HUDEP-2 (cell line): Measurements from ENCODE around the gene CYTH2.
"Not testable (repeated sequence)": the region's sequence is repeated elsewhere in the genome, so short reads cannot be mapped to it uniquely, and the experiment has no call there.

Experiments
- DNase-seq, 76 experiments: peaks; one replicate each; lab custom pipeline; 2025; ENCODE audit not compliant: unreplicated experiment in 76 of 76; lab: John Stamatoyannopoulos, UW

CYTH2 gene

GRCh38 chr19:48476176-48476575 is 7.0 kb downstream of the CYTH2 start:
- DNase-seq = no peak

DNA sequence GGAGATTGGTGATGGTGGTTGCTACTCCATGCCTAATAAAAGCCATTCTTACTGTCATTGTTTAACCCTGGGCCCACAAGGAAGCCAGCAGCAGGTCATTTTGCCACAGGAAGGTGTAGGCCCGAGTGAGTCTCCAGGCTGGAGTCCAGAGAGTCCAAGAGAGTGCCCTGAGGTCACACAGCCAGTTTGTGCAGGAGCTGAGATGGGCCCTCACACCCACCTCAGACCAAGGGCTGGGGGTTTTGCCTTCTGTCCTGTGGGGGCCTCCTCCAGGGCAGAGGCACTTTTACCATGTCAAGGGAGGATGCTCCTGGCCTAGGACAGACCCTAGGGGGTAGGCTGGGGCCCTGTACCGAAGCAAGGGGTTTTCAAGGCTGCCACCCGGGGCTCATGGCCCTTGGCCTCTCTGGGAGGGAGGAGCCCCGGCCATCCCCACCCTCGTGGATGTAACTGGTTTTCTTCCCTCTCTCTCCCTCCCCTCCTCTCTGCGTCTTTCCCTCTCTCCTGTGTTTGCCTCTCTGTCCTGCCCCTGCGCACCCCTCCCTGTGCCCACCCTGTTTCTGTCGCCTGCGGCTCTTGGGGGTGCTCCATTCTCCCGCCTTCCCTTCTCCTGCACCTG is 8.0 kb downstream of the CYTH2 start:
- no peak for DNase-seq

DNA sequence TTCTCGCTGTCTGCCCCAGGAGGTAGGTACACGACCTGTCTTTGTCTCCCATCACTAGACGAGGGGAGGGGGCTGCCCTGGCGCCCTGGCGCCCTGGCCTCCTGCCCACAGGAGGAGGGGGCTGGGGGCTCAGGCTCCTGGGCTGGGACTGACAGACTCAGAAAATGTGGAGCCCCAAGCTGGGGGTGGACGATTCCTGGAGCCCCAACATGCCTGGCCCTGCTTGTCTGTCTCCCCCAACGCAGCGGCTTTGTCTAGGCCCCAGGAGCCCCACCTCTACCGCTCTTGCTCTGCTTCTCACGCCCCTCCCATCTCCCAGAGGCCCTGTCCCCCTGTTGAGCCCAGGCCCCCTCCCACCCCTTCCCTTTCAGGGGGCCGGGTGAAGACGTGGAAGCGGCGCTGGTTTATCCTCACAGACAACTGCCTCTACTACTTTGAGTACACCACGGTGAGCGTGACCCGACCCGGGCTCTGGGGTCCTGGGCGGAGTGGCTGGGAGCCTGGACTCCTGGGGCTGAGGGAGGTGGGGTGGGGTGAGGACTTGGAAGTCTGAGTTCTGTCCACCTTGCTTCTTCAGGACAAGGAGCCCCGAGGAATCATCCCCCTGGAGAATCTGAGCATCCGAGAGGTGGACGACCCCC is 8.6 kb downstream of the CYTH2 start:
- DNase-seq = no peak

DNA sequence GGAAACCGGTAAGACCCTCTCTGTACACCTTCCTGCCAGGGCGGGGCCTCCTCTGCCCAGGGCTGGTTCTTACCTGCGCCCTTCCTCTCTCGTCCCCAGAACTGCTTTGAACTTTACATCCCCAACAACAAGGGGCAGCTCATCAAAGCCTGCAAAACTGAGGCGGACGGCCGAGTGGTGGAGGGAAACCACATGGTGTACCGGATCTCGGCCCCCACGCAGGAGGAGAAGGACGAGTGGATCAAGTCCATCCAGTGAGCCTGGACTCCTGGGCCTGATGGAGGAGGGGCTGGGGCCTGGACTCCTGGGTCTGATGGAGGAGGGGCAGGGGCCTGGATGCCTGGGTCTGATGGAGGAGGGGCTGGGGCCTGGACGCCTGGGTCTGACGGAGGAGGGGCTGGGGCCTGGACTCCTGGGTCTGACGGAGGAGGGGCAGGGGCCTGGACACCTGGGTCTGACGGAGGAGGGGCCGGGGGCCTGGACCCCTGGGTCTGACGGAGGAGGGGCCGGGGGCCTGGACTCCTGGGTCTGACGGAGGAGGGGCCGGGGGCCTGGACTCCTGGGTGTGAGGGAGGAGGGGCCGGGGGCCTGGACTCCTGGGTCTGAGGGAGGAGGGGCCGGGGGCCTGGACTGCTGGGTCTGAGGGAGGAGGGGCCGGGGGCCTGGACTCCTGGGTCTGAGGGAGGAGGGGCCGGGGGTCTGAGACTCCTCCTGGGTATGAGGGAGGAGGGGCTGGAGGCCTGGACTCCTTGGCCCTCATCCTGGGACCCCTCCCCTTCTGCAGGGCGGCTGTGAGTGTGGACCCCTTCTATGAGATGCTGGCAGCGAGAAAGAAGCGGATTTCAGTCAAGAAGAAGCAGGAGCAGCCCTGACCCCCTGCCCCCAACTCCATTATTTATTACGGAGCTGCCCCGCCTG is 9.4 kb downstream of the CYTH2 start:
- DNase-seq = no peak

DNA sequence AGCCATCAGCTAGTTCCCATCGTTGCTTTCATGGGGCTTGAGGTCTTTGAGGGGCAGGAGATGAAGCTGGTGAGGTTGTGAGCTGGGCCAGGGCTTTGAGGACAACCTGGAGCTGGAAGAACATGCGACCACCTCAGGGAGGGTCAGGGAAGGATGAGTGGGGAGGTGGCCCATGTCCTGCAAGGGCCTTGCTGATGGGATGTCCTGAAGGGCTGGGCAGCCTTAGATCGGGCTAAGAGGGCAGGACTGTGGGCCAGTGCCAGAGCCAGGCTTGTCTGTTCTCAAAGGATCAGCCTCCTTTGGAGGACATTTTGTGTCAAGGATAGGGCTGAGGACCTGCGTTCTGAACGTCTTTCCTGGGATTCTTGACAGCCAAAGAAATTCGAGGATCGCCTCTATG is 10.5 kb downstream of the CYTH2 start:
- DNase-seq = no peak

- DNase-seq = no peak
Measured at GRCh38 chr19:48480183-48480557, 11.0 kb downstream of the CYTH2 start.

GRCh38 chr19:48480558-48481500 is 11.7 kb downstream of the CYTH2 start:
- DNase-seq = no peak

DNA sequence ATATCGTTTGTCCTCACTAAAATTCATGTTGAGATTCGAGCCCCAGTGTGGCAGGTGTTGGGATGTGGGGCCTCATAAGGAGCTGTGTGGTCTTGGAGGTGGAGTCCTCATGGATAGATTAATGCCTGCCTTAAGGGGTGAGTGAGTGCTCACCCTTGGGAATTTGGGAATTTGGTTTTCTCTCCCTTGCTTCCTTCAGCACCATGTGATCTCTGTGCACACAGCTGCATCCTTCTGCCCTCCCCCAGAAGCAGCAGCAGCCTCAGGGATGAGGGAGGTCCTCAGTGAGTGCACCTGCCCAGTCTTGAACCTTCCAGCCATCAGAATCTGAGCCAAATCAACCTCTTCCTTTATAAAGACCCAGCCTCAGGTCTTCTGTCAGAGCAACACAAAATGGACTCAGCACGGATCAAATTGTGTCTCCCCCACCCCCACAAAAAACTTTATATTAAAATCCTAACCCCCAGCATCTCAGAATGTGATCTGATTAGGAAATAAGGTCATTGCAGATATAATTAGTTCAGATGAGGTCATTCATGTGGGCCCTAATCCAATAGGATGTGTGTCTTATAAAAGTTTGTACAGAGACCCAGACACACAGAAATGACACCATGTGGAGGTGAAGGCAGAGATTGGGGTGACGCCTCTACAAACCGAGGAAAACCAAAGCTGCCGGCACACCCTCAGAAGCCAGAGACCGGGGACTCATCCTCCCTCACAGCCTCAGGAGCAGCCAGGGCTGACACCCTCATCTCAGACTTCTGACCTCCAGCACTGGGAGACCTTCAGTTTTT is 12.9 kb downstream of the CYTH2 start:
- DNase-seq = no peak

GRCh38 chr19:48483301-48483700 is 14.1 kb downstream of the CYTH2 start:
- DNase-seq = no peak

DNA sequence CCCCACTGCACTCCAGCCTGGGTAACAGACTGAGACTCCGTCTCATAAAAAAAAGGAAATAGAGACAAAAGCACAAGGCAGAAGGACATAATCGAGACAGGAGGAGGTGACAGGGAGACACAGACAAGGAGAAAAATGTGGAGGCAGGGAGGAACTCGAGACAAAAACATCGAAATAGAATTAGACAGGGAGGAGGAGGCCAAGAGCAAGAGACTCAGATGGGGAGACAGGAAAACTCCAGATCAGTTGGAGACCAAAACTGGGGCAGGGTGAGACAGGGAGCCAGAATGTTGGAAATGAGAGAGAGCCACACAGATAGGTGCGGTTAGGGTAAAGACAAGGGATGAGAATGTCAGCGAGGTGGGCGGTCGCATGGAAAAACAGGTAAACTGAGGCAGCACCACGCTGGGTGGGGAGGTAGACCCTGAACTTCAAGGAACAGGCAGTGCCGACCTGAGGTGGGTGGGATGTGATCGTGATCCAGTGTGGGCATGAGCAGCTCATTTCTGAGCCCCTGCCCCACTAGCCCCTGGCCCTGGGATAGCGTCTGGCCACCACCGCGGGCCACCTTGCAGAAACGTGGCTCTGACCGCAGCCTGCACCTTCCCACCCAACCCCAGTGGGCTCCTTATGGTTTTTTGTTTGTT is 15.2 kb downstream of the CYTH2 start:
- DNase-seq = no peak

DNA sequence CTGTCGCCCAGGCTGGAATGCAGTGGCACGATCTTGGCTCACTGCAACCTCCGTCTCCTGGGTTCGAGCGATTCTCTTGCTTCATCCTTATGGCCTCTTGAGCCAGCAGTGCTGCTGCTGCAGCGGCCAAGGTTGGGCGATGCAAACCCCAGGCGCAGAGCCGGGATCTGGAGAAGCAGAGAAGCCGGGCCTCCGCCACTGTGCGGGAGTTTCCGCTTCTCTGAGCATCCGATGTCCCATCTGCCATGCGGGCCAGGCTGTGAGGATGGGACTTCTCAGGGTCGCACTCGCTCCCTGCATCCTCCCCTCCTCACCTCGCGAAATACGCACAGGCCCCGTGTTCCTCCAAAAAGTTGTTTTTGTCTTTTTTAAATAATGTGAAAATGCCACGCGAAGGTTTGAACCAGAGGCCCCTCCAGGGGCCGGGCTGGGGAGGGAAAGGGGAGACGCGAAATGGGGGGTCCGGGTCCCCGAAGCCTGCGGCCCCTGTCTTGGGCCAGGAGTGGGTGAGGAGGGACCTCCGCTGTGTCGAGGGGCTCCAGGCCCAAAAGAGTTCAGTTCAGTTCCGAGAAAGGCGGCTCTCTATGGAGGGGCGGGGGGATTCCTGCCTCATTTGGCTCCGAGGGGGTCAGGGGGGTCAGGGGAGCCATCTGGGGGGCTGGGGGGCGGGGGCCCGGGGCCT is 15.9 kb downstream of the CYTH2 start:
- no peak for DNase-seq

GRCh38 chr19:48486706-48487105 is 17.5 kb downstream of the CYTH2 start:
- not testable (repeated sequence) for DNase-seq

DNA sequence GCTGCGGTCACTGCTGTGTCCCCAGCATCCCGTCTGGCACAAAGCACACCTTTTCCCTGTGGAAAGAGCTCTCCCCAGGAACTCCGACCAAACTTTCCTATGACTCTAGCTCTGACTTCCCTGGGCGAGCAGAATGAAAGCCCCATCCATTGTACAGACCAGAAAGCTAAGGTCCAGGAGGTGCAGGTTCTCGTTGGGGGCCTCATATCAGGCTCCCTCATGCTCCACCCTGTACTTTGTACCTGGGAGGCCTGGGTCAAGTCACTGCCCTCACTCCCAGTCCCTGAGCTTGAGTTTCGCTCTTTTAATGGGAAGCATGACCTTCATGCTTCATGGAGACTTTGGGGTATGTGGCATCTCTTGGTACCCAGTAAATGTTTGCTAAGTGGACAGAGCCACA is 18.4 kb downstream of the CYTH2 start:
- no peak for DNase-seq

DNA sequence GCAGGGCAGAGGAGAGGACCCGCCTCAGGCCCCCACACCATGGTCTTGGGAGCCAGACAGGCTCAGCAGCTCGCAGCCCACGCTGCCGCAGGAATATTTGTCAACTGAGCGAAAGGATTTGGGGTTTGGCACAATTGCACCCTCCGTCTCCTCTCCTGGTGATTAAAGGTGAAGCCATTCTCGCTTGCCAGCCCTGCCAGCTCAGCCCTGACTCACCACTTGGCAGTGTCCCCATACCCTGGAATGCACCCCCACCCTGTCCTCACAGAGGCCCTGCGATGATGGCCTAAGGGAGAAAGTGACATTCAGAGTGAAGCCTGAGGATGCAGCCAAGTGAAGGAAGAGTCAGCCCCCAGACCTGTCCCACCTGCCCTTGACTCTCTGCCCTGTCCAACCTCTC is 18.8 kb downstream of the CYTH2 start:
- DNase-seq = peak in 72 of 76 experiments; percentile 21 to 92 (median 74)

- not testable (repeated sequence) for DNase-seq
Measured at GRCh38 chr19:48488478-48488877, 19.3 kb downstream of the CYTH2 start.

DNA sequence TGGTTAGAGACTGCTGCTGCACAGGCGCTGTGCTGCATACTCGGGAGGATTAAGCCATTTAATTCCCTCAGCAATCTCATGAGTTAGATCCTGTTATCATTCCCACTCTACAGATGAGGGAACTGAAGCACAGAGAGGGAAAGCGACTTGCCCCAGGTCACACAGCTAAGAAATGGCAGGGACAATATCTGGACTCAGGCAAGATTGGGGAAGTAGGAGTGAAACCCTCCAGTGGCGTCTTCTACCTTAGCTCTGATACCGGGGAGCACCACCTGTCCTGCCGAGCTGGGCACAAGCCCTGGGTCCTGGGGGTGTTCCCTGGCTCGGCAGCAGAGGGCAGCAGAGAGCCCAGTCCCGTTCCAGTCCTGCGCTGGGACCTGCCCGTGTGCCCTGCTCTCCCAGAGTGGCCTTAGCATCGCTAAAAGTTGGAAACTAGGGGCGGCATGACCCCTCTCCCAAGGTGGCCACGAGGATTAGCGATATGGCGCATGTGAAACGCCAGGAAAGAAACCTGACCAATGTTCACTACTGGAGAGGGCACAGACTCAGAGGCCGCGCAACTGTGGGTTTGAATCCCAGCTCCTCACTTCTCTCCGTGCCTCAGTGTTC is 20.5 kb downstream of the CYTH2 start:
- DNase-seq = peak in 67 of 76 experiments; percentile 14 to 87 (median 72)

GRCh38 chr19:48490981-48491792 is 22.0 kb downstream of the CYTH2 start:
- peak in 45 of 76 experiments; percentile 17 to 77 (median 60) for DNase-seq

- no peak for DNase-seq
Measured at GRCh38 chr19:48491793-48492123, 22.6 kb downstream of the CYTH2 start.
